GM23338 (cell line): Measurements from ENCODE around the gene GRIN2D. TPM values are rescaled to one million over a fixed set of nuclear protein-coding genes. Genes with fewer than 3 reads are reported as not detected.

ENCODE experiments used
- ATAC-seq: fragments of 200-7000 bp; cut with Tn5 transposase; 3 replicates; pipeline ENCODE4 v1.9.1; 2020
- DNase-seq: peaks from one replicate; pipeline ENCODE4 v3.0.0-alpha.2; 2015; ENCODE audit warnings: low spot score
- H2AFZ ChIP-seq: fragments of 200-600 bp; sonication (generic); 2 replicates; pipeline ENCODE4 v1.8.0; 2016; ENCODE audit warnings: antibody characterized with exemption, mild to moderate bottlenecking, moderate library complexity
- H3F3A ChIP-seq: fragments of 200-600 bp; sonication (generic); replicated peaks from 2 replicates; pipeline ENCODE4 v1.8.0; 2017; ENCODE audit warnings: antibody characterized with exemption, mixed run types, low read depth
- H3K27ac ChIP-seq: fragments of 200-600 bp; sonication (generic); 2 replicates; pipeline ENCODE4 v1.6.1; 2016; ENCODE audit warnings: low read depth
- H3K27me3 ChIP-seq: fragments of 200-600 bp; sonication (generic); 2 replicates; pipeline ENCODE4 v1.8.0; 2016; ENCODE audit warnings: mild to moderate bottlenecking, mixed run types, moderate library complexity; ENCODE audit not compliant: insufficient read depth
- H3K36me3 ChIP-seq: fragments of 200-600 bp; sonication (generic); 2 replicates; pipeline ENCODE4 v1.8.0; 2016; ENCODE audit warnings: mild to moderate bottlenecking; ENCODE audit not compliant: insufficient read depth
- H3K4me1 ChIP-seq: fragments of 200-600 bp; sonication (generic); 2 replicates; pipeline ENCODE4 v1.8.0; 2016; ENCODE audit warnings: mild to moderate bottlenecking, moderate library complexity; ENCODE audit not compliant: insufficient read depth
- H3K4me2 ChIP-seq: fragments of 200-600 bp; sonication (generic); 2 replicates; pipeline ENCODE4 v1.7.1; 2017; ENCODE audit warnings: mixed run types
- H3K4me3 ChIP-seq: fragments of 200-600 bp; sonication (generic); 2 replicates; pipeline ENCODE4 v1.6.1; 2016; ENCODE audit warnings: mixed run types
- H3K79me2 ChIP-seq: fragments of 200-600 bp; sonication (generic); replicated peaks from 2 replicates; pipeline ENCODE4 v1.8.0; 2017; ENCODE audit warnings: mild to moderate bottlenecking; ENCODE audit not compliant: insufficient read depth
- H3K9me2 ChIP-seq: fragments of 200-600 bp; sonication (generic); 2 replicates; pipeline ENCODE4 v1.8.0; 2017; ENCODE audit not compliant: insufficient read depth
- H4K20me1 ChIP-seq: fragments of 200-600 bp; sonication (generic); replicated peaks from 2 replicates; pipeline ENCODE4 v1.8.0; 2017; ENCODE audit warnings: mild to moderate bottlenecking; ENCODE audit not compliant: insufficient read depth
- H3K27ac Mint-ChIP-seq: 2 replicates; pipeline ENCODE4 v1.8.0; 2020; ENCODE audit warnings: inconsistent platforms, mild to moderate bottlenecking, moderate library complexity, mixed read lengths
- H3K27me3 Mint-ChIP-seq: 3 replicates; pipeline ENCODE4 v1.8.0; 2022; ENCODE audit warnings: low read depth, mild to moderate bottlenecking, moderate library complexity, mixed read lengths, inconsistent platforms; ENCODE audit not compliant: insufficient read depth, poor library complexity
- H3K36me3 Mint-ChIP-seq: 3 replicates; pipeline ENCODE4 v1.8.0; 2021; ENCODE audit warnings: low read depth, mild to moderate bottlenecking, inconsistent platforms, moderate library complexity, mixed read lengths
- H3K4me1 Mint-ChIP-seq: 3 replicates; pipeline ENCODE4 v1.8.0; 2020; ENCODE audit warnings: mild to moderate bottlenecking, inconsistent platforms, mixed read lengths
- H3K4me3 Mint-ChIP-seq: 3 replicates; pipeline ENCODE4 v1.8.0; 2021; ENCODE audit warnings: moderate library complexity, mild to moderate bottlenecking, inconsistent platforms, mixed read lengths
- H3K9me3 Mint-ChIP-seq: 3 replicates; pipeline ENCODE4 v1.8.0; 2020; ENCODE audit warnings: moderate library complexity, mild to moderate bottlenecking, inconsistent platforms, mixed read lengths
- CREB1 ChIP-seq: fragments of 250-450 bp; sonication (Bioruptor Pico); IDR thresholded peaks from 2 replicates; pipeline ENCODE4 v1.5.0; 2020; ENCODE audit warnings: low read depth, mild to moderate bottlenecking, moderate library complexity
- ETS1 ChIP-seq: IDR thresholded peaks from 2 replicates; pipeline ENCODE4 v1.6.1; 2016; ENCODE audit warnings: antibody characterized with exemption
- EZH2 ChIP-seq: fragments of 200-600 bp; sonication (generic); IDR thresholded peaks from one replicate; pipeline ENCODE4 v1.8.0; 2017; ENCODE audit warnings: antibody characterized with exemption, mild to moderate bottlenecking, low read depth; ENCODE audit not compliant: unreplicated experiment
- EZH2phosphoT487 ChIP-seq: fragments of 200-600 bp; sonication (generic); IDR thresholded peaks from one replicate; pipeline ENCODE4 v1.8.1; 2018; ENCODE audit warnings: antibody characterized with exemption; ENCODE audit not compliant: unreplicated experiment
- JUNB ChIP-seq: IDR thresholded peaks from one replicate; pipeline ENCODE4 v1.6.1; 2016; ENCODE audit warnings: antibody characterized with exemption; ENCODE audit not compliant: unreplicated experiment
- NANOG ChIP-seq: IDR thresholded peaks from 2 replicates; pipeline ENCODE4 v1.6.1; 2016; ENCODE audit warnings: antibody characterized with exemption, borderline replicate concordance
- POLR2AphosphoS5 ChIP-seq: IDR thresholded peaks from 2 replicates; pipeline ENCODE4 v1.6.1; 2016; ENCODE audit warnings: antibody characterized with exemption, low read depth
- STAT1 ChIP-seq: IDR thresholded peaks from one replicate; pipeline ENCODE4 v1.6.1; 2016; ENCODE audit warnings: antibody characterized with exemption; ENCODE audit not compliant: unreplicated experiment
- ZNF114 ChIP-seq: fragments of 250-450 bp; sonication (Bioruptor Pico); IDR thresholded peaks from 2 replicates; pipeline ENCODE4 v1.5.0; 2020; ENCODE audit warnings: mild to moderate bottlenecking, moderate library complexity
- ZNF331 ChIP-seq: fragments of 250-450 bp; sonication (Bioruptor Pico); IDR thresholded peaks from 2 replicates; pipeline ENCODE4 v1.5.0; 2020; ENCODE audit warnings: low read depth, mild to moderate bottlenecking, moderate library complexity
- ZNF462 ChIP-seq: fragments of 250-450 bp; sonication (Bioruptor Pico); IDR thresholded peaks from 2 replicates; pipeline ENCODE4 v1.5.0; 2020; ENCODE audit warnings: mild to moderate bottlenecking, moderate library complexity
- polyA plus RNA-seq: library from polyadenylated mRNA; unstranded; fragments of >200 nt; fragmentation: Nextera tagmentation; extraction: Ambion mirVana; gene quantifications from 2 replicates; pipeline ENCODE4 v1.2.1, GENCODE V29; 2016
- total RNA-seq: library from RNA; depleted of rRNA; stranded (reverse); fragments of >200 nt; shearing (Covaris generic); gene quantifications from 2 replicates; pipeline ENCODE4 v1.2.3, GENCODE V29; 2014
- TF ChIP-seq, protein P1 (sequence below): IDR thresholded peaks from one replicate; pipeline ENCODE4 v1.6.1; 2018; ENCODE audit warnings: antibody characterized with exemption; ENCODE audit not compliant: unreplicated experiment
- TF ChIP-seq, protein P2 (sequence below), 2 experiments: fragments of 200-600 bp in 1 of 2; sonication (generic) in 1 of 2; conservative IDR thresholded peaks; 2 replicates each; pipeline versions ENCODE4 v1.5.1 to v1.6.1; 2016 to 2017; ENCODE audit warnings: antibody characterized with exemption in 2 of 2, low read depth in 2 of 2, mild to moderate bottlenecking in 2 of 2, moderate library complexity in 1 of 2

The GRIN2D gene
- total and polyA plus RNA-seq, 2 experiments from 2014 or later: 4.4 to 20.0 TPM

GRCh38 chr19:48415806-48416221, 22.3 kb downstream of the GRIN2D start:
- peaks cover 14% of the 10 kb centered on the region; the same call in 1 of the 2 replicates for H3K36me3 ChIP-seq
- no peaks in the 10 kb centered on the region for H3K9me3 Mint-ChIP-seq
- DNase-seq: no peak
- H3K27me3 ChIP-seq: no peaks in the 10 kb centered on the region
- H3K4me3 ChIP-seq: no peak overlapping the region
- H3K36me3 Mint-ChIP-seq: peaks cover 12% of the 10 kb centered on the region
- TF ChIP-seq ZNF331 (CRISPR knock-in tag): no peak
- TF ChIP-seq CREB1 (CRISPR knock-in tag): no peak
- no peak for TF ChIP-seq ZNF462
- TF ChIP-seq, protein P1, sequence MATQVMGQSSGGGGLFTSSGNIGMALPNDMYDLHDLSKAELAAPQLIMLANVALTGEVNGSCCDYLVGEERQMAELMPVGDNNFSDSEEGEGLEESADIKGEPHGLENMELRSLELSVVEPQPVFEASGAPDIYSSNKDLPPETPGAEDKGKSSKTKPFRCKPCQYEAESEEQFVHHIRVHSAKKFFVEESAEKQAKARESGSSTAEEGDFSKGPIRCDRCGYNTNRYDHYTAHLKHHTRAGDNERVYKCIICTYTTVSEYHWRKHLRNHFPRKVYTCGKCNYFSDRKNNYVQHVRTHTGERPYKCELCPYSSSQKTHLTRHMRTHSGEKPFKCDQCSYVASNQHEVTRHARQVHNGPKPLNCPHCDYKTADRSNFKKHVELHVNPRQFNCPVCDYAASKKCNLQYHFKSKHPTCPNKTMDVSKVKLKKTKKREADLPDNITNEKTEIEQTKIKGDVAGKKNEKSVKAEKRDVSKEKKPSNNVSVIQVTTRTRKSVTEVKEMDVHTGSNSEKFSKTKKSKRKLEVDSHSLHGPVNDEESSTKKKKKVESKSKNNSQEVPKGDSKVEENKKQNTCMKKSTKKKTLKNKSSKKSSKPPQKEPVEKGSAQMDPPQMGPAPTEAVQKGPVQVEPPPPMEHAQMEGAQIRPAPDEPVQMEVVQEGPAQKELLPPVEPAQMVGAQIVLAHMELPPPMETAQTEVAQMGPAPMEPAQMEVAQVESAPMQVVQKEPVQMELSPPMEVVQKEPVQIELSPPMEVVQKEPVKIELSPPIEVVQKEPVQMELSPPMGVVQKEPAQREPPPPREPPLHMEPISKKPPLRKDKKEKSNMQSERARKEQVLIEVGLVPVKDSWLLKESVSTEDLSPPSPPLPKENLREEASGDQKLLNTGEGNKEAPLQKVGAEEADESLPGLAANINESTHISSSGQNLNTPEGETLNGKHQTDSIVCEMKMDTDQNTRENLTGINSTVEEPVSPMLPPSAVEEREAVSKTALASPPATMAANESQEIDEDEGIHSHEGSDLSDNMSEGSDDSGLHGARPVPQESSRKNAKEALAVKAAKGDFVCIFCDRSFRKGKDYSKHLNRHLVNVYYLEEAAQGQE: no peak
- TF ChIP-seq, protein P2, sequence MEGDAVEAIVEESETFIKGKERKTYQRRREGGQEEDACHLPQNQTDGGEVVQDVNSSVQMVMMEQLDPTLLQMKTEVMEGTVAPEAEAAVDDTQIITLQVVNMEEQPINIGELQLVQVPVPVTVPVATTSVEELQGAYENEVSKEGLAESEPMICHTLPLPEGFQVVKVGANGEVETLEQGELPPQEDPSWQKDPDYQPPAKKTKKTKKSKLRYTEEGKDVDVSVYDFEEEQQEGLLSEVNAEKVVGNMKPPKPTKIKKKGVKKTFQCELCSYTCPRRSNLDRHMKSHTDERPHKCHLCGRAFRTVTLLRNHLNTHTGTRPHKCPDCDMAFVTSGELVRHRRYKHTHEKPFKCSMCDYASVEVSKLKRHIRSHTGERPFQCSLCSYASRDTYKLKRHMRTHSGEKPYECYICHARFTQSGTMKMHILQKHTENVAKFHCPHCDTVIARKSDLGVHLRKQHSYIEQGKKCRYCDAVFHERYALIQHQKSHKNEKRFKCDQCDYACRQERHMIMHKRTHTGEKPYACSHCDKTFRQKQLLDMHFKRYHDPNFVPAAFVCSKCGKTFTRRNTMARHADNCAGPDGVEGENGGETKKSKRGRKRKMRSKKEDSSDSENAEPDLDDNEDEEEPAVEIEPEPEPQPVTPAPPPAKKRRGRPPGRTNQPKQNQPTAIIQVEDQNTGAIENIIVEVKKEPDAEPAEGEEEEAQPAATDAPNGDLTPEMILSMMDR (conservative IDR thresholded peaks at IDR 0.05; ENCODE audit: low read depth in 2 of 2): no peak
- no peak for TF ChIP-seq ZNF114 (CRISPR knock-in tag)
- no peak for TF ChIP-seq POLR2AphosphoS5
- no peak for TF ChIP-seq EZH2phosphoT487
- TF ChIP-seq JUNB: no peak
- no peak for TF ChIP-seq STAT1
- TF ChIP-seq NANOG: no peak
- TF ChIP-seq EZH2: no peak
- no peak for TF ChIP-seq ETS1
- H3K4me1 ChIP-seq: peaks cover 15% of the 10 kb centered on the region
- H3K9me2 ChIP-seq: no peaks in the 10 kb centered on the region
- ATAC-seq: peak; percentile 6
- no peak overlapping the region for H3K4me2 ChIP-seq
- H3F3A ChIP-seq: peaks cover 10% of the 10 kb centered on the region; the same call in 1 of the 2 replicates
- H3K4me3 Mint-ChIP-seq: no peak overlapping the region; the same call in 2 of the 3 replicates
- H3K27ac ChIP-seq: no peak overlapping the region
- H4K20me1 ChIP-seq: no peaks in the 10 kb centered on the region; the same call in 1 of the 2 replicates
- peaks cover 23% of the 10 kb centered on the region for H3K27me3 Mint-ChIP-seq
- H3K79me2 ChIP-seq: no peaks in the 10 kb centered on the region
- peaks cover 24% of the 10 kb centered on the region; the same call in 2 of the 3 replicates for H3K4me1 Mint-ChIP-seq
- H3K27ac Mint-ChIP-seq: no peak overlapping the region
- H2AFZ ChIP-seq: no peak overlapping the region
